Measurements from ENCODE around the gene L3MBTL1.
"Not testable (repeated sequence)": the region's sequence is repeated elsewhere in the genome, so short reads cannot be mapped to it uniquely, and the experiment has no call there.

Gene L3MBTL1

DNA sequence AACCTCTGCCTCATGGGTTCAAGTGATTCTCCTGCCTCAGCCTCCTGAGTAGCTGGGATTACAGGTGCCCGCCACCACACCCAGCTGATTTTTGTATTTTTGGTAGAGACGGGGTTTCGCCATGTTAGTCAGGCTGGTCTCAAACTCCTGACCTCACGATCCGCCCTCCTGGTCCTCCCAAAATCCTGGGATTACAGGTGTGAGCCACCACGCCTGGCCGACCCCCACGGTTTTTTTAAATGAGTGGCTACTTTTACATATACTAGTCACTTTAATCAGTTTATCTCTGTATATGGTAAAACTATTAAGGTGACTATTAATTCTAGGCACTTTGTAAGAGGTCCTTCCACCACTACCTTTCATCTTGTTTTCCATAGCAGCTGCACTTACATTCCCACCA, 5.5 kb upstream of the L3MBTL1 start:
- H3K4me1 ChIP-seq (ENCODE audit: control insufficient read depth in 2 of 2, insufficient read depth in 1 of 2, low read depth in 1 of 2, low read length in 2 of 2); H2BK12ac ChIP-seq (ENCODE audit: low read length); H3K4ac ChIP-seq (ENCODE audit: low read length); H4K8ac ChIP-seq (ENCODE audit: low read depth, low read length); H3K14ac ChIP-seq (ENCODE audit: low read length); H2AK5ac ChIP-seq (ENCODE audit: low read depth, low read length); H3K36me3 ChIP-seq (replicated peaks in 1 of 2; ENCODE audit: control insufficient read depth in 2 of 2, insufficient read depth in 2 of 2, low read length in 2 of 2); H2BK5ac ChIP-seq (ENCODE audit: low read length); H2BK15ac ChIP-seq (ENCODE audit: low read length); H3K79me1 ChIP-seq (ENCODE audit: low read depth, low read length); H4K91ac ChIP-seq (ENCODE audit: low read depth, low read length, poor library complexity); H3K23ac ChIP-seq (ENCODE audit: low read depth, low read length, poor library complexity); H3K9me3 ChIP-seq (replicated peaks in 1 of 2; ENCODE audit: control insufficient read depth in 2 of 2, insufficient read depth in 1 of 2, low read depth in 1 of 2, low read length in 2 of 2); H3K4me2 ChIP-seq (ENCODE audit: insufficient read depth, low read length, poor library complexity, severe bottlenecking); H2BK120ac ChIP-seq (ENCODE audit: low read depth, low read length); H3K27ac ChIP-seq (replicated peaks; ENCODE audit: low read length); H3K18ac ChIP-seq (ENCODE audit: low read length); H3K4me3 ChIP-seq (ENCODE audit: low read length in 2 of 2); DNase-seq (ENCODE audit: low spot score); H3K9ac ChIP-seq (ENCODE audit: low read depth, low read length, poor library complexity); H2AFZ ChIP-seq (ENCODE audit: low read length): not testable (repeated sequence)
- peaks cover 0 to 30% (median 4%) of the 10 kb centered on the region in 3 experiments for H3K27me3 ChIP-seq (ENCODE audit: control insufficient read depth in 3 of 3, insufficient read depth in 3 of 3, low read depth in 1 of 3, low read length in 3 of 3)
- no CpG with 5 or more reads among the region's 8 CpGs for WGBS, 2 donors (ENCODE audit: extremely low coverage in 2 of 2, insufficient read length in 2 of 2, insufficient replicate concordance in 1 of 2)

DNA sequence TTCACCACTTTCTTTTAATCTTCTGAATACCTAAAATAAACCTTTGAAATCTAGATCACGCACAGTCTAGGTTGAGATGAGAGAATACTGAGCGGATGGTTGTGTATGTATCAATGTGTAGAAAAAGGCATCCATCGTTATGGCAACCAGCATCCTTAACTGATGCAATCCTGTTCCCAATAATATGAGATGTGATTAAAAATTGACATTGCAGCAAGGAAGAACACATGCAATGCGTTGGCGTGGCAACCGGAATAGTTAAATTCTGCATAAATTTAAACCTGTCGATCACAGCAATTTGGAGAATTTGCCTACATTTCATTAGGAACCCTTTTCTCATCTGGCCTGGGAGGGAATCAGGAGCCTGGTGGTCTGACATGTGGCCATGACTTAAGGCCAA, 1.3 kb upstream of the L3MBTL1 start:
- no peaks in the 10 kb centered on the region for H3K36me3 ChIP-seq (replicated peaks in 1 of 2; ENCODE audit: control insufficient read depth in 2 of 2, insufficient read depth in 2 of 2, low read length in 2 of 2)
- H3K9me3 ChIP-seq (replicated peaks in 1 of 2; ENCODE audit: control insufficient read depth in 2 of 2, insufficient read depth in 1 of 2, low read depth in 1 of 2, low read length in 2 of 2) = peaks cover 0 to 4% of the 10 kb centered on the region in 2 donors
- no CpG with 5 or more reads among the region's 7 CpGs for WGBS, 2 donors (ENCODE audit: extremely low coverage in 2 of 2, insufficient read length in 2 of 2, insufficient replicate concordance in 1 of 2)
- no peak for DNase-seq (ENCODE audit: low spot score)
- no peak overlapping the region for H2BK15ac ChIP-seq (ENCODE audit: low read length)
- peaks cover 0 to 51% (median 14%) of the 10 kb centered on the region in 3 experiments for H3K27me3 ChIP-seq (ENCODE audit: control insufficient read depth in 3 of 3, insufficient read depth in 3 of 3, low read depth in 1 of 3, low read length in 3 of 3)
- no peak overlapping the region for H3K4ac ChIP-seq (ENCODE audit: low read length)
- no peak overlapping the region for H3K27ac ChIP-seq (replicated peaks; ENCODE audit: low read length)
- H2AFZ ChIP-seq (ENCODE audit: low read length) = no peak overlapping the region
- H2BK120ac ChIP-seq (ENCODE audit: low read depth, low read length) = no peak overlapping the region
- H3K79me1 ChIP-seq (ENCODE audit: low read depth, low read length) = no peaks in the 10 kb centered on the region
- H2BK5ac ChIP-seq (ENCODE audit: low read length) = no peak overlapping the region
- H4K8ac ChIP-seq (ENCODE audit: low read depth, low read length) = no peak overlapping the region
- H2BK12ac ChIP-seq (ENCODE audit: low read length) = no peak overlapping the region
- H3K18ac ChIP-seq (ENCODE audit: low read length) = no peak overlapping the region
- no peak overlapping the region for H3K4me2 ChIP-seq (ENCODE audit: insufficient read depth, low read length, poor library complexity, severe bottlenecking)
- no peak overlapping the region for H4K91ac ChIP-seq (ENCODE audit: low read depth, low read length, poor library complexity)
- no peak overlapping the region for H2AK5ac ChIP-seq (ENCODE audit: low read depth, low read length)
- H3K14ac ChIP-seq (ENCODE audit: low read length) = no peak overlapping the region
- H3K4me3 ChIP-seq (ENCODE audit: low read length in 2 of 2) = no peak overlapping the region
- H3K23ac ChIP-seq (ENCODE audit: low read depth, low read length, poor library complexity) = no peak overlapping the region
- H3K4me1 ChIP-seq (ENCODE audit: control insufficient read depth in 2 of 2, insufficient read depth in 1 of 2, low read depth in 1 of 2, low read length in 2 of 2) = peaks cover 2 to 3% of the 10 kb centered on the region in 2 donors
- H3K9ac ChIP-seq (ENCODE audit: low read depth, low read length, poor library complexity) = no peak overlapping the region

DNA sequence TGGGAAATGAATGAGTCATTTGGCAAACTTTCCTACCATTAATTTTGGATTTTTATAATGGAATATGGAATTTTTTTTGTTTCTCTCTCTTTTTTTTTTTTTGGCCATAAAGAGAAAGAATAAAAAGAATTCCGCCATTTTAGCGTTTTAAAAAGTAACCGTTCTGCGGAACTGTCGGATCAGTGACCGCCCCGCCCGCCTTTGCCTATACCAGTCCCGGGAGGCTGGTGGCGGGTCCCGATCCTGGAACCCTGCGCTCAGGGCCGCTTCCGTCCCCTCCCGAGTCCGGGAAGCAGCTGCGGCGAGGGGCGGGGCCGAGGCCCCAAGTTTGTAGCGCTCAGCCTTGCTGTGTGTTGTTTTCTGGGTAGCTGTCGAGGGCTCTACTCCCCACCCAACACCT, 609 bp downstream of the L3MBTL1 start:
- H2AK5ac ChIP-seq (ENCODE audit: low read depth, low read length) = no peak overlapping the region
- H2BK15ac ChIP-seq (ENCODE audit: low read length) = no peak overlapping the region
- DNase-seq (ENCODE audit: low spot score) = no peak
- H3K18ac ChIP-seq (ENCODE audit: low read length) = no peak overlapping the region
- H3K9ac ChIP-seq (ENCODE audit: low read depth, low read length, poor library complexity) = no peak overlapping the region
- WGBS, 2 donors (ENCODE audit: extremely low coverage in 2 of 2, insufficient read length in 2 of 2, insufficient replicate concordance in 1 of 2) = no CpG with 5 or more reads among the region's 22 CpGs
- H3K4ac ChIP-seq (ENCODE audit: low read length) = no peak overlapping the region
- H4K8ac ChIP-seq (ENCODE audit: low read depth, low read length) = no peak overlapping the region
- H2BK12ac ChIP-seq (ENCODE audit: low read length) = no peak overlapping the region
- peaks cover 0 to 48% (median 14%) of the 10 kb centered on the region in 3 experiments for H3K27me3 ChIP-seq (ENCODE audit: control insufficient read depth in 3 of 3, insufficient read depth in 3 of 3, low read depth in 1 of 3, low read length in 3 of 3)
- H3K79me1 ChIP-seq (ENCODE audit: low read depth, low read length) = no peaks in the 10 kb centered on the region
- H3K9me3 ChIP-seq (replicated peaks in 1 of 2; ENCODE audit: control insufficient read depth in 2 of 2, insufficient read depth in 1 of 2, low read depth in 1 of 2, low read length in 2 of 2) = peaks cover 0 to 4% of the 10 kb centered on the region in 2 donors
- peak overlapping the region; percentile 68 for H3K23ac ChIP-seq (ENCODE audit: low read depth, low read length, poor library complexity)
- H3K4me3 ChIP-seq (ENCODE audit: low read length in 2 of 2) = peak overlapping the region; percentile 54 to 96
- no peak overlapping the region for H2BK5ac ChIP-seq (ENCODE audit: low read length)
- no peak overlapping the region for H4K91ac ChIP-seq (ENCODE audit: low read depth, low read length, poor library complexity)
- H2AFZ ChIP-seq (ENCODE audit: low read length) = peak overlapping the region; percentile 96
- H3K4me1 ChIP-seq (ENCODE audit: control insufficient read depth in 2 of 2, insufficient read depth in 1 of 2, low read depth in 1 of 2, low read length in 2 of 2) = peaks cover 2 to 3% of the 10 kb centered on the region in 2 donors
- H3K14ac ChIP-seq (ENCODE audit: low read length) = no peak overlapping the region
- H3K27ac ChIP-seq (replicated peaks; ENCODE audit: low read length) = no peak overlapping the region
- peak overlapping the region; percentile 79 for H3K4me2 ChIP-seq (ENCODE audit: insufficient read depth, low read length, poor library complexity, severe bottlenecking)
- H2BK120ac ChIP-seq (ENCODE audit: low read depth, low read length) = no peak overlapping the region
- H3K36me3 ChIP-seq (replicated peaks in 1 of 2; ENCODE audit: control insufficient read depth in 2 of 2, insufficient read depth in 2 of 2, low read length in 2 of 2) = no peaks in the 10 kb centered on the region

DNA sequence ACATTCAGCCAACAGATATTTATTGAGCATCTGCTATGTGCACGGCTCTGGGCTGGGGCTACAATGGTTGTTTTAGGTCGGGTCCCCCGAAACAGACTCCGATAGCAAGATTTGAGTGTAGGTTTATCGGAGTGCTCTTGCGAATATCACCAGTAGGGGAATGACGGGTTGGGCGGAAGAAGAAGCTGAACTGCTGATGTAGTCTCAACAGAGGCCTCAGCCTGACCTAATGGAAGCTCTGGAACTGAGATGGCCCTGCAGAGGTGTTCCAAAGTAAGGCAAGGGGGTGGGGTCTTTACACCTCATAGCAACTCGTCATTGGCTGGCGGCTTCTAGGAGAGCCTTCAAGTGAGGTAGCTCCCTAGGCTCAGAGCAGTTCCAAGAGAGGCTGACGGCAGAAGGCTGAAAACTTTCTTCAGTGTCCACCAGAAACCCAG, 1.1 kb downstream of the L3MBTL1 start:
- Histone ChIP-seq H3K4me1 (ENCODE audit: control insufficient read depth in 2 of 2, insufficient read depth in 1 of 2, low read depth in 1 of 2, low read length in 2 of 2) (peaks cover 2 to 6% of the 10 kb centered on the region in 2 donors), H2AK5ac (ENCODE audit: low read depth, low read length) (no peak overlapping the region), H4K8ac (ENCODE audit: low read depth, low read length) (no peak overlapping the region)

More for the DNA sequence above, 1.1 kb downstream of the L3MBTL1 start:
- Histone ChIP-seq H3K4me2 (ENCODE audit: insufficient read depth, low read length, poor library complexity, severe bottlenecking) (peak overlapping the region; percentile 43), H3K23ac (ENCODE audit: low read depth, low read length, poor library complexity) (no peak overlapping the region), H2BK120ac (ENCODE audit: low read depth, low read length) (no peak overlapping the region), H3K9me3 (replicated peaks in 1 of 2; ENCODE audit: control insufficient read depth in 2 of 2, insufficient read depth in 1 of 2, low read depth in 1 of 2, low read length in 2 of 2) (peaks cover 0 to 4% of the 10 kb centered on the region in 2 donors), H3K9ac (ENCODE audit: low read depth, low read length, poor library complexity) (no peak overlapping the region), H3K36me3 (replicated peaks in 1 of 2; ENCODE audit: control insufficient read depth in 2 of 2, insufficient read depth in 2 of 2, low read length in 2 of 2) (no peaks in the 10 kb centered on the region), H2AFZ (ENCODE audit: low read length) (peak overlapping the region; percentile 96), H4K91ac (ENCODE audit: low read depth, low read length, poor library complexity) (no peak overlapping the region), H2BK15ac (ENCODE audit: low read length) (no peak overlapping the region), H3K14ac (ENCODE audit: low read length) (no peak overlapping the region), H3K79me1 (ENCODE audit: low read depth, low read length) (no peaks in the 10 kb centered on the region), H2BK12ac (ENCODE audit: low read length) (no peak overlapping the region), H3K4me3 (ENCODE audit: low read length in 2 of 2) (no peak overlapping the region), H2BK5ac (ENCODE audit: low read length) (no peak overlapping the region), H3K18ac (ENCODE audit: low read length) (no peak overlapping the region), H3K27ac (replicated peaks; ENCODE audit: low read length) (no peak overlapping the region), H3K4ac (ENCODE audit: low read length) (no peak overlapping the region), H3K27me3 (ENCODE audit: control insufficient read depth in 3 of 3, insufficient read depth in 3 of 3, low read depth in 1 of 3, low read length in 3 of 3) (peaks cover 0 to 46% (median 14%) of the 10 kb centered on the region in 3 experiments)
- DNase-seq (ENCODE audit: low spot score) = no peak
- WGBS, 2 donors (ENCODE audit: extremely low coverage in 2 of 2, insufficient read length in 2 of 2, insufficient replicate concordance in 1 of 2) = no CpG with 5 or more reads among the region's 11 CpGs

Data from neuronal stem cell (in vitro differentiated cells).